A172 (cell line): ENCODE measurements around the gene CFAP91. TPM values are rescaled to one million over a fixed set of nuclear protein-coding genes. Genes with fewer than 3 reads are reported as not detected.
A peak's percentile ranks its signal among the peaks of the same experiment; 100 is the strongest.

Source experiments
- DNase-seq: peaks from one replicate; pipeline ENCODE4 v3.0.0-alpha.2; 2015; ENCODE audit warnings: low spot score
- total RNA-seq: library from RNA; depleted of rRNA; stranded (reverse); fragments of >200 nt; shearing (Covaris generic); gene quantifications from 2 replicates; pipeline ENCODE4 v1.2.3, GENCODE V29; 2014; rRNA removed

CFAP91 gene
- 1.8 and 2.2 TPM in 2 replicates for total RNA-seq

DNA sequence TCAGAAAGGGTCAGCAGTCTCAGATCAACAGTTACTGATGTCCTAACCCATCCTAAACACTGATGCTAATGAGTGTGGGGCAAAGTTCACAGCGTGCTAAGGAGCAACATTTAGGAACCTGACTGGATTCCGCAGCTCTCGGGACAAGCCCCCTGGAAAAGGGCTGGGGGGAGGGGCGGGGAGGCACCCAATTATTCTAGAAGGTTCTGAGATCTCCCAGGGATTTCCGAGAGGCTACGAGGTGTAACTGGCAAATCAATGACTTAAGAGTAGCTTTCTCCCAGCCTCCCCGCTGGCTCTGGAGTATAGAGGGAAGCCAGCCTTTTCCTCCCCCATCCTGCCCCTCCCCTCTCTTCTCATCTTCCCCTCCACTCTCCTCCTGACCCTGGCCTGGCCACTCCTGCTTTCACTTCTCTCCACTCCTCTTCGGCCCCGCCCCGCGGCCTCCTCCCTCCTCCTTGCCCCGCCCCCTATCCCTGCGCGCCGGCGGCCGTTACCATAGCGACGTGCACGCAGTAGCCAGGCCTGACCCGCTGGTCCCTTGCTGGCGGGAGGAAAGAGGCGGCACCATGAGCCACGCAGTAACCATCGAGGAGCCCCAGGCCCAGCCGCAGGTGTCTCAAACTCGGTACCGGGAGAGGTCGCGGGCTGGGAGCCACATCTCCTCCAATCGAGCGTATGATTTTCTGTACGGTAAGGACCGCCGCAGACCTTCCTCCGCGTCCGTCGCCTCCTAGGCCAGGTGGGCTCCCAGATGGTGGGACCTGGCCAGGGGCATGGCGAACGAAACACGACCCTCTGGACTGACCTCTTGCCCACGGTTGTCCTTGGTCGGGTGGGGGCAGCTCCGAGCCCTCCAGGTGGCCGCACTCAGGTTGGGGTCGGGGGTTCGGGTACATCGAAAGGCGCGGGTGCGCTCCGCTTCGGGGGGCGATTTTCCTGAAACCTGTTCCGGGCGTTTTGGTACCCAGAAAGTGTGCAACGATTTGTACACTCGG is at the start of gene CFAP91:
Gene CFAP91, plus strand, starts transcription at position 493 of the 998 bp plus-strand sequence. Its CDS starts 77 bp downstream, at position 570.
- peak; percentile 84 for DNase-seq

GRCh38 chr3:119653876-119654275 is 48.9 kb upstream of the CFAP91 start:
- DNase-seq: no peak

GRCh38 chr3:119657887-119658702 is 44.7 kb upstream of the CFAP91 start:
- DNase-seq: no peak

DNA sequence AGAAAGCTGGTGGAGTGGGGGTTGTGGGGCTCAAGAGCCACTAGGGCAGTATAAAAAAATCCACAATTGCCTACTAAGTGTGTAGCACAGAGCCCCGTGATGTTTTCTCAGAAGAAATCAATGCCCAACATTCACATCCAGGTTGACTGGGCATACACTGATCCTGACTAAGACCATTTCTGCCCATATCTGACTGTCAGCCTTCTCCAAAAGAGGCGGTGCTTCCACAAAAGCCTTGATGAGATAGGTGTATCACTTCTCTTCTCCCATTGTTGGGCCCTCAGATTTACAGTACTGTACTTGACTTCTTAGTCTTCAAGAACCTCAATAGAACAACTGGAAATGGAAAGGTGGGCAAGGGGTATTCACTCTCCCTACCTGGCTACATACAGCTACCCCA is 43.8 kb upstream of the CFAP91 start:
- no peak for DNase-seq

DNA sequence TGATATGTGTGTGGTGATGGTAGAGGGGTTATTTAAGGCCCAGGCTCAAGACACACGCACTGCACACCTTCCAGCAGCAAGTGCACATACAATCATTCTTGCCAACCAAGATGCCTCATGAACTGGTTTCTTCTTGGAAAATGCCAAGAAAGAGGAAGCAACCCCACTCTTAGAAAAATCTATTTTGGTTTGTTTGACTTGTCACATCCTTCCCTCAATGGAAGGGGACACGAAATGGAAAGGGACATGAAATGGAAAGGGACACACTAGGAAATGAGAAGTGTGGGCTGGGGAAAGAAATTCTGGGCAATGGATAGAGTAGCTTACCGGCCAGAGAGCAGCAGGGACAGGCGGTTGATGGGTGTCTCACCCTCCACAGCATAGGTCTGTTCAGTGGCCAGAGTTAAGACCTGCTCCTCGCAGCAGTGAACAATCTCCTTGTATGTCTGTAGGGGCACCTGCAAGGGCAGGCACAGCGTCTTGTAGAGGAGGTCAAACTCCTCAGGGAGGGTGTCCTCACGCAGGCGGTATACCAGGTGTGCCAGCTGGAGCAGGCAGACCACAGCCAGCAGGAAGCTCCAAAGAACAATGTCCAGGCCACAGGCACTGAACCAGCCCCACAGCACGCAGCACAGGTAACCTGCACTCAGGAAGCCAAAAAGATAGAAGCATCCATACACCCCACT is 43.1 kb upstream of the CFAP91 start:
- no peak for DNase-seq

DNA sequence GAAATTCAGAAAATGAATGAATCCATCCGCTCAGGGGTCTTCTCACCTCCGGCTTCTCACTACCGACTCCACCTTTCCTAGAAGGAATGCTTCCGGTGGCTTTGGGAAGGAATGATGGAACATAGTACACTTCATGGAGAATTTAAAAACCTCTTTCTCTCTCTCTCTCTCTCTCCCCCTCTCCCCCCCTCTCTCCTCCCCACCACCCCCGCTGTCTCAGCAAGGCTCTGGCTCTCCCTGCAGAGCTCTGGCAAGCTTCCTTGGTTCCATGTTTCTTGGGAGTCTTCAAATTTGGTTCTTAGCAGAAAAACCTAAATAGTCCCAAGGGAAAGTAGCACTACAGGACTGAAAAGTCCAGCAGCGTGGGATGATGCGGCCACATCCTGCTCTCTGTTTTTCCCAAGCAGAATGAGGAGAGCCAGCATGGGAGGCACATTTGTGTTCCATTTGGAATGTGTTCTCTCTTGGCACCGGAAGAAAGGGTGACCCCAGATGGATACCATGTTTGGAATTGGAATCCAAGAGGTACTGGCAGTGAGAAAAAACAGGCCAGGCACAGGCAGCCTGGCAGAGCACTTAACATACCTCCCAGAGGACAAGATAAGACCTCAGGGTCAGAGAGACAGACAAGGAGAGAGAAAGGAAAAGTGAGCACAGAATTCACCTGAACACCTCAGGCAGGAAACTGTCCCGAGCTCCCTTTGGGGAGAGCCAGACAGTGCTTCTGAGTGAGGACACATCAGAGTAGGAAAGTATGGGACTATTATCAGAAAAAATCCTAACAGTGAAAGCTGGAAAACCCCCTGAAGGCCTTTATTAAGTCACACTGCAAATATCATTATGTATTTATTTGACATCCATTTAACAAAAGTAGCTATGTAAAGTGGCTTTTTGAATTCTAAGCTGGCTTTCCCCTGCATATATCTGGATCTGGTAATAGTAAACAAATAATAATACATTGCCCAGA is 42.1 kb upstream of the CFAP91 start, which contains the start of gene POPDC2:
Gene POPDC2, minus strand, starts transcription at position 116 of the 967 bp plus-strand sequence. CDS start 166 bp downstream, outside the sequence.
- DNase-seq: no peak

DNA sequence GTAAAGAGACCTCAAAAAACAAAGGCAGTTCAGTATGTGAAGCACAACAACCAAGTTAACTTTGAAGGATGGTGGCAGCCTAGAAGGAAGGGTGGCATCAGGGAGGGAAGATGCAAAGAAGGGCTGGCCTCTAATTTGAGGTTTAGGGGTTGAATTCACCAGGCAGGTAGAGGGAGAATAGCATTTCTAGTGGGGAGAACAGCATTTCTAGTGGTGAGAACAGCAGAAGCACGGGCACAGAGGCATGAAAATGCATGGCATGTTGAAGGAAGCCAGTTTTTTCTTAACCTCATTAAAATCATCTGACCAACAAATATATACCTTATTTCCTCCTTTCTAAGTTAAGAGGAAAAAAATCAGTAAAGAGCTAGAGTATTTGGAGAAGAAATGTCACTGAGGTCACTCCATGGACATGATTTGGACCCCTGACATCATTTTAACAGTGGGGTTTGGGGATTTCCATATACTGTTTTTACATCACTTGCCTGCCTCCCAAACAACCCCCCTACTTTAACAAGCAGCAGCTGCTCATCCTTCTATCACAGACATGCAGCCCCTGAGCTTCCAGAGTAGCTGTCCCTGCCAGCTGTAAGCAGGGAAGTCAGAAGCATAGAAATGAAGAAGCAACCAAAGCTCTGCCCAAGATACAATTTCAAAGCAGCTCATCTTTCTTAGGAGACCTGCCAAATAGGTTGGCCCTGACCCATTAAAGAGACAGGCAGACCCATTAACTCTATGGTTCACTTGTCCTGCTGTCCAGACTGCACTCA is 40.0 kb upstream of the CFAP91 start:
- DNase-seq: no peak

GRCh38 chr3:119663885-119664284 is 38.9 kb upstream of the CFAP91 start:
- DNase-seq: peak; percentile 27

GRCh38 chr3:119664370-119664769 is 38.5 kb upstream of the CFAP91 start:
- DNase-seq: no peak

DNA sequence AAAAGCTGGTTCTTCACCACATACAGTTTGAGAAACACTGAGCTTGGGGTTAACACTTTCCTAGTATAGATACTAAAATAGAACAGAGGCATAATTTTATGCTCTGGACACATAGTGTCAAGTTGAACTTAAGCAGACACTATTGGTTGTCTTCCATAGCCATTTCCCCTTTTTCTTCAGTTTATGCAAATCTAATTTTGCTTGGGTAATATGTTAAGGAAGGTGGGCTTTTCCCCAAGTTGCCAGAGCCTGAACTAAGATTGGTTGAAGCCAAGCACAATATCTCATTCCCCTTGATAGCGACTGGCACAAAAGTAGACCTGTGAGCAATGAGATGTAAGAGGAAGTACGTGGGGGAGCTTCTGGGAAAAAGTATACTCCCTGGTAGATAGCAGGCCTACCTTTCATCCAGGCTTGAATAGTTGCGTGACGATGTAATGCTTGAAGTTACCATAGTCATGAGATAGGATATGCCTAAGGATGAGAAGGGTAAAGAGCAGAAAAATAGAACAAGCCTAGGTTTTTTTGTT is 37.9 kb upstream of the CFAP91 start:
- DNase-seq: peak; percentile 47

GRCh38 chr3:119665954-119666559 is 36.8 kb upstream of the CFAP91 start:
- DNase-seq: no peak

GRCh38 chr3:119669906-119670570 is 32.8 kb upstream of the CFAP91 start:
- no peak for DNase-seq

DNA sequence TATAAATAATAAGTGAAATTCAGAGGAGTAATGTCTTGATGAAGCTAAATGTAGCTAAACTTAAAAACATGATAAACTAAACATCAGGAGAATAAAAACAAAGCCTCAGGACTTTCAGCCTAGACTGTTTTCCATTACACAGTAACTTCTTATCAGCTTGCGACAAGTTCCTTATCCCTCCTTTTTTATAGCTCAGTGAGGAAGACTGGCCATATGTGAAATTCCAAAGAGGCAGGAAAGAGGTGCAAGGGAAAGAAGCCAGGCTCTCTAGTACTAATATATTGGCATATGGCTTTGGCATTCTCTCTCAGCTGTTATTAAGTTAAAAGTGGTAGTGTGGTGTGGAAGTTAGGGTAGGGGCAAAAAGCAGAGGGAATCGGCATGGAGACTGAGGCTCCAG is 30.0 kb upstream of the CFAP91 start:
- DNase-seq: no peak

- no peak for DNase-seq
These were observed 28.9 kb upstream of the CFAP91 start for GRCh38 chr3:119673875-119674274.

GRCh38 chr3:119675188-119675874 is 27.5 kb upstream of the CFAP91 start:
- DNase-seq: no peak

DNA sequence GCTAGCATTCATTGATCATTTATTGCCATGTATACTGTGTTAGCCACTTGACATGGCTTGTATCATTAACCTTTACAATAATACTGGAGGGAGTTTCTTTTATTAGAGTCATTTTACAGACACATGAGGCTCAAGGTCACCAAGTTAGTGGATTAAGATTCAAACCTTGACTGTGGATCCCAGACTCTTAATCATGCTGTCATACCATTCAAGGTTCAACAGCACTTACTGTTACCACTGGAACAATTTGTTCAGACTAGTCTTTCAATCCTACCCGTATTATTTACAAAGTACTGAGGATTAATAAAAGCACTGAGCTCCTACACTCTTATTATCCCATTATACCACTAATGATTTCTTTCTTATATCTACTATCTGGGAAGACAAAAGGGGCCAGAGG is 26.8 kb upstream of the CFAP91 start:
- no peak for DNase-seq

GRCh38 chr3:119676771-119677640 is 25.8 kb upstream of the CFAP91 start, which contains the start of gene COX17:
Gene COX17 (minus strand): TSS chr3:119677406. CDS start chr3:119677310, 96 bp downstream.
- DNase-seq: peak; percentile 91
